Effector memory CD8-positive, alpha-beta T cell (primary cell): ENCODE measurements around the gene MASTL.
"Not testable (repeated sequence)": the region's sequence is repeated elsewhere in the genome, so short reads cannot be mapped to it uniquely, and the experiment has no call there.

Source experiments
- ATAC-seq: fragments of 150-1000 bp; cut with Tn5 transposase; replicated peaks from 2 replicates; pipeline ENCODE4 v1.10.0; 2021; ENCODE audit warnings: mild to moderate bottlenecking, moderate library complexity
- DNase-seq, 3 experiments: peaks; one replicate each; pipeline ENCODE4 v3.0.0; 2021
- H3K27ac Mint-ChIP-seq, 2 donors: one replicate each; pipeline ENCODE4 v1.8.0; 2022; ENCODE audit warnings: mild to moderate bottlenecking in 2 of 2, mixed read lengths in 2 of 2, moderate library complexity in 2 of 2
- H3K27me3 Mint-ChIP-seq, 2 donors: one replicate each; pipeline ENCODE4 v1.8.0; 2022; ENCODE audit warnings: mixed read lengths in 2 of 2
- H3K36me3 Mint-ChIP-seq: one replicate; pipeline ENCODE4 v1.8.0; 2022; ENCODE audit warnings: mild to moderate bottlenecking, moderate library complexity, mixed read lengths; ENCODE audit not compliant: insufficient read depth
- H3K4me1 Mint-ChIP-seq, 2 donors: one replicate each; pipeline ENCODE4 v1.8.0; 2022; ENCODE audit warnings: low read depth in 2 of 2, mixed read lengths in 2 of 2
- H3K4me3 Mint-ChIP-seq, 2 donors: one replicate each; pipeline ENCODE4 v1.8.0; 2022; ENCODE audit warnings: mild to moderate bottlenecking in 2 of 2, mixed read lengths in 2 of 2, moderate library complexity in 2 of 2
- H3K9me3 Mint-ChIP-seq, 2 donors: one replicate each; pipeline ENCODE4 v1.8.0; 2022; ENCODE audit warnings: mixed read lengths in 2 of 2
- total RNA-seq, 9 experiments: gene quantifications; one replicate each; lab custom pipeline; 2026; lab: John Stamatoyannopoulos, UW

MASTL gene
- 17.4 to 80.0 (median 30.5) reads per million in 9 experiments for total RNA-seq

DNA sequence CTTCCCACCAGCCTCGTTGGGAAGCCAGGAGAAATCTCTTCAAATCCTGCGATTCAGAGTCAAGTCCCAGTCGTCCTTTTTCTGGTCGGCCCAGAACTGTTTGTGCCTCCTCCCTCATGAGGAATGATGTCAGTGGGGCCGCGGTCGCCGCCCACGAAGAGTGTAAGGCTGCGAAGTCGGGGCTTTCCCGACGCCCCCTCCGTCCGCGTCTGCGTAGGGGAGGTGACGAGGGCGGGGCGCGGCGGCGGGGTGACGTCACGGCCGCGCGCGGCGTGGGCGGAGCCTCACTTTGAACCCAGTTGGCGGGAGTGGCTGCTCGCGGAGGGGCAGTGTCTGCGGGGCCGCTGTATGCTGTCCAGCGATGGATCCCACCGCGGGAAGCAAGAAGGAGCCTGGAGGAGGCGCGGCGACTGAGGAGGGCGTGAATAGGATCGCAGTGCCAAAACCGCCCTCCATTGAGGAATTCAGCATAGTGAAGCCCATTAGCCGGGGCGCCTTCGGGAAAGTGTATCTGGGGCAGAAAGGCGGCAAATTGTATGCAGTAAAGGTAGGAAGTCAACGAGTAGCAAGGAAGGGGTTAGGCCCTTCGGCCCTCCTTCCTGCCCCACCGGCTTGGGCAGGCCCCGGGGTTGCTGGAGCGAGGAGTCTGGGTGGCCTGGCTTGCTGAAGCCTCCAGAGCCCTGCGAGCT is at the start of gene MASTL:
Gene MASTL (plus strand): TSS at position 287 of the 689 bp plus-strand sequence. CDS start 75 bp downstream, at position 362.
- Mint-ChIP-seq H3K27me3 (no peaks in the 10 kb centered on the region), H3K9me3 (no peaks in the 10 kb centered on the region), H3K27ac (peak within 1 kb of the TSS; percentile 100), H3K4me3 (peak within 1 kb of the TSS; percentile 100), H3K36me3 (peaks cover 68% of the 10 kb centered on the region), H3K4me1 (peaks cover 43 to 44% of the 10 kb centered on the region in 2 donors)
- peak; percentile 93 to 94 (median 94) for DNase-seq
- peak; percentile 81 for ATAC-seq

DNA sequence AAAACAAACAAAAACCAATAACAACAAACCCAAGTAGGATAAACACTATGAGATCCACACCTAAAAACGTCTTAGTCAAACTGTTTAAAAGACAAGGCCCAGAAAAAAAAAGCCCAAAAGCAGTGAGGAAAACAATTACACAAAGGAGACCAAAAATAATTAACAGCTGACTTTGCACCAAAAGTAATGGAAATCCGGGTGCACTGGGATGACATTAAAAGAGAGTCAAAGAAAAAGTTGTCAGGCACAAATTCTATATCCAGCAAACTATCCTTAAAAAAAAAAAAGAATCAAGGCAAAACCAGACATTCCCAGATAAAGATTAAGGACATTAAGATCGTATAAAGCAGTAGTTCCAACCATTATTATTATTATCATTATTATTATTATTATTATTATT is 47.0 kb upstream of the MASTL start:
- Mint-ChIP-seq H3K27me3 (no peaks in the 10 kb centered on the region), H3K9me3 (no peaks in the 10 kb centered on the region), H3K27ac (peak overlapping the region in 1 of 2 donors; percentile 39), H3K4me3 (no peak overlapping the region), H3K36me3 (peaks cover 41% of the 10 kb centered on the region), H3K4me1 (peaks cover 5 to 11% of the 10 kb centered on the region in 2 donors)
- ATAC-seq (no peak), DNase-seq (no peak)

DNA sequence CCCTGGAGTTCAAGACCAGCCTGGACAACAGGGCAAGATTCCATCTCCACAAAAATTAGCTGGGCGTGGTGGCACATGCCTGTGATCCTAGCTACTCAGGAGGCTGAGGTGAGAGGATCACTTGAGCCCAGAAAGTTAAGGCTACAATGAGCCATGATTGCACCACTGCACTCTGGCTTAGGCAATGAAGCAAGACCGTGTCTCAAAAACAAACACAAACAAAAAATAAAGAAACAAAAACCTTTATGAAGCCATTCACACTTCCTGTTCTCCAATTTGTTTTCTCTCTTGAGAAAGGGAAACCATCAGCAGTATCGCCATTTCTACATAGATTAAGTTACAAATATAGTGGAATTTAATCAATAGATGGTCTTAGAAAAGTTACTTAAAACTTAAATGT is 20.8 kb upstream of the MASTL start:
- Mint-ChIP-seq H3K4me1 (peaks cover 6 to 12% of the 10 kb centered on the region in 2 donors), H3K27me3 (no peaks in the 10 kb centered on the region), H3K9me3 (no peaks in the 10 kb centered on the region), H3K4me3 (no peak overlapping the region), H3K36me3 (peaks cover 77% of the 10 kb centered on the region), H3K27ac (peak overlapping the region in 1 of 2 donors; percentile 17)
- DNase-seq (no peak), ATAC-seq (no peak)

DNA sequence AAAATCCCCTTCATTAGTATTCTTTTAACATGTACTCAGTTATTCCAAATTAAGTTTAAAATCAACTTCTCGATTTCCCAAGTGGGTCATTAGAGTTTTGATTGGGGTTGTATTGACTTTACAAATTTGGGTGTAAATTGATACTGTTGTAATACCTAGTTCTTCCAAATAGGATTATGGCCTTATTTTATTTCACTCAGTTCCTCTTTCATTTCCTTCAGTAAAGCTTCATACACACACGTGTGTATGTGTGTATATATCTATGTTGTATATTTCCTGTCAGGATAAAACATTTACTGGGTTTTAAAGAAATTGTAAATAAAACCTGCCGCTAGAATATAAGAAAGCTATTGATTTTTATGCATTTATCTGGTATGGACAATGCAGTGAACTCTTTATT is 16.9 kb upstream of the MASTL start:
- Mint-ChIP-seq H3K27me3 (no peaks in the 10 kb centered on the region), H3K4me3 (no peak overlapping the region), H3K36me3 (peaks cover 76% of the 10 kb centered on the region), H3K4me1 (no peaks in the 10 kb centered on the region), H3K27ac (no peak overlapping the region), H3K9me3 (no peaks in the 10 kb centered on the region)
- DNase-seq (no peak), ATAC-seq (no peak)

DNA sequence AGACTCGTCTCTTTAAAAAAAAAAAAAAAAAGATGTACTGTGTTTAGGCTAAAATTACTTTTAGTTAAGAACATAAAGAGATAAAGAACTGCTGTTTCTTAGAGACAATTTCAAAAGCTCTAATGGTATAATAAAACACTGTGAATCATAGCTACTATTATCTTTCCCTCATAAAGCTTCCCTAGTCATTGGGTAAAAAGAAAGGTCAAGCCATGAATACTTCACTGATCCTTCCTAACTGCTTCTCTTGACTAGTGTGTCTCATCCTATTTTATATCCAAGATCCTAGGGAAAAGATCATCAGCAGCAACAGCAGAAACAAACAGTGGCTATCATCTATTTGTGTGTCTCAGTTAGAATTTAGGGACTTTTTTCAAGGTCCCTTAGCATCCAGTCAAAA is 11.5 kb upstream of the MASTL start:
- DNase-seq (no peak), ATAC-seq (no peak)
- peaks cover 9 to 14% of the 10 kb centered on the region in 2 donors for H3K4me1 Mint-ChIP-seq
- H3K4me3 Mint-ChIP-seq, result no peak overlapping the region
- H3K36me3 Mint-ChIP-seq, result peaks cover 88% of the 10 kb centered on the region
- H3K27ac Mint-ChIP-seq, result peak overlapping the region in 1 of 2 donors; percentile 6
- no peaks in the 10 kb centered on the region for H3K9me3 Mint-ChIP-seq
- H3K27me3 Mint-ChIP-seq, result no peaks in the 10 kb centered on the region

DNA sequence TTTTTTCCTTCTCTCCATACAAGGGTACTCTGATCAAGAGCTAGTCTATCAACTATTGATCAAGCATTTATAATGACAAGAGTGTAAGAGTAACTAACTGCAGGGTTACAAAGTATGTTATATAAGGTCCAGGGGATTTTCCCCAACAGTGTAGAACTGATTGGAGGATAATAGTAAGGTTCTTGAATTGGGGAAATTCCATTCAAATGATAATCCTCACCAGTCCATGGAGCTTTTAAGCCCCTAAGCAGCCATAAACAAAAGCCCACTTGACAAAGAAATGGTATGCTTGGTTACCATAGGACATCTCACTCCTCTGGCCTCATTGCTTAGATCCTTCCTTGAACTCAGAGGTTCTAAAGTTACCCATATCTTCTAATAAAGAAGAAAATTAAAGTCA is 9.2 kb upstream of the MASTL start:
- Mint-ChIP-seq H3K27me3 (no peaks in the 10 kb centered on the region), H3K36me3 (peaks cover 82% of the 10 kb centered on the region), H3K27ac (peak overlapping the region in 1 of 2 donors; percentile 56), H3K4me1 (peaks cover 13 to 20% of the 10 kb centered on the region in 2 donors), H3K9me3 (no peaks in the 10 kb centered on the region), H3K4me3 (no peak overlapping the region)
- peak; percentile 51 for ATAC-seq
- no peak for DNase-seq

DNA sequence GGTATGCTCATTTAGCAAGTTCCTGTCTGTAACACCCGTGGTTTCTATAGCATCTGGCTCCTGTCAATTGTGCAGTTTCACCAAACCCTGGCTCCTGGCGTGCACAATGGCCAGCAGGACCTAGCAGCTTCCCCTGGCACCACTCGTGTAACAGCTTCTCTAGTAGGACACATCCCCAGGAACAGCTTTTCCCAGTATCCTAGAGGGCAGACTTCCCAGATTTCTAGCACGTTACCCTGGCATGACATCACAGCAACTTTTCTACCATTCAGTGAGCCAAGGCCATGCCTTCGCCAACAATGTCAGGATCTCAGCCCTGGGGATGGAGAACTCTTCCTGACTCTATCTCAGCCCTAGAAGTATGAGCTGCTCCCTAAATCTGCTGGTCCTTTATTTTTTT is 7.5 kb upstream of the MASTL start:
- peaks cover 25 to 30% of the 10 kb centered on the region in 2 donors for H3K4me1 Mint-ChIP-seq
- no peaks in the 10 kb centered on the region for H3K27me3 Mint-ChIP-seq
- peaks cover 80% of the 10 kb centered on the region for H3K36me3 Mint-ChIP-seq
- DNase-seq (no peak), ATAC-seq (no peak)
- peak overlapping the region in 1 of 2 donors; percentile 13 for H3K27ac Mint-ChIP-seq
- no peak overlapping the region for H3K4me3 Mint-ChIP-seq
- H3K9me3 Mint-ChIP-seq, result no peaks in the 10 kb centered on the region

DNA sequence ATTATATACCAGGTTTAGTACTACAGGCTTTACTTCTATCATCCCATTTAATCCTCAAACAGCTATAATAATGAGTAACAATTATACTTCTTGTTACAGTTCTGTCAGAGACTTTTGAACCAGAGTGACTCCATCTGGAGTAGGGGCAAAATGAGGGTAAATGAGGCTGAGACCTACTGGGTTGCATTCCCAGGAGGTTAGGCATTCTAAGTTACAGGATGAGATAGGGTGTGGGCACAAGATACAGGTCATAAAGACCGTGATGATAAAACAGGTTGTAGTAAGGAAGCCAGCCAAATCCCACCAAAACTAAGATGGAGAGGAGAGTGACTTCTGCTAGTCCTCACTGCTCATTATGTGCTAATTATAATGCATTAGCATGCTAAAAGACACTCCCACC is 4.9 kb upstream of the MASTL start:
- Mint-ChIP-seq H3K4me3 (peak overlapping the region in 1 of 2 donors; percentile 27), H3K27me3 (no peaks in the 10 kb centered on the region), H3K4me1 (peaks cover 41 to 46% of the 10 kb centered on the region in 2 donors)

DNA sequence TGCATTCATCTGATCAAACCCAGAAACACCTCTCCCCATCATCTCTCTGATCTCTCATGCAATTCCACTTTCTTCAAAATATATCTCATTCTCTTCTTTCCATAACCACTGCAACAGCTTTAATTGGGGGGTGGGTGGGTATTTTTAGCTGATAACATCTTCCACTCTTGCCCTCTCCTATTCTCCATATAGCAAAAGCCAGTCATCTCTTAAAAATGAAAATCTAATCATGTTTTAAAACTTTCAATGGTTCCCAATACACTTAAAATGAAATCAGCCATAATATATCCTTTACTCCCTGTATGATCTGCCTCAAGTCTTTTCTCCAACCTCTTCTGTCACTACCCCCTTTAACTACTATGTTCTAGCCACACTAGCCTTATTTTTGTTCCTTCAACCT is 2.5 kb upstream of the MASTL start:
- DNase-seq (no peak), ATAC-seq (no peak)
- Mint-ChIP-seq H3K27me3 (no peaks in the 10 kb centered on the region), H3K36me3 (peaks cover 79% of the 10 kb centered on the region), H3K27ac (peak overlapping the region; percentile 100), H3K9me3 (no peaks in the 10 kb centered on the region), H3K4me1 (peaks cover 44% of the 10 kb centered on the region in 2 donors), H3K4me3 (peak overlapping the region; percentile 100)

More for the DNA sequence above, 4.9 kb upstream of the MASTL start:
- no peak for DNase-seq
- peak overlapping the region in 1 of 2 donors; percentile 22 for H3K27ac Mint-ChIP-seq
- peaks cover 82% of the 10 kb centered on the region for H3K36me3 Mint-ChIP-seq
- H3K9me3 Mint-ChIP-seq, result no peaks in the 10 kb centered on the region
- no peak for ATAC-seq

DNA sequence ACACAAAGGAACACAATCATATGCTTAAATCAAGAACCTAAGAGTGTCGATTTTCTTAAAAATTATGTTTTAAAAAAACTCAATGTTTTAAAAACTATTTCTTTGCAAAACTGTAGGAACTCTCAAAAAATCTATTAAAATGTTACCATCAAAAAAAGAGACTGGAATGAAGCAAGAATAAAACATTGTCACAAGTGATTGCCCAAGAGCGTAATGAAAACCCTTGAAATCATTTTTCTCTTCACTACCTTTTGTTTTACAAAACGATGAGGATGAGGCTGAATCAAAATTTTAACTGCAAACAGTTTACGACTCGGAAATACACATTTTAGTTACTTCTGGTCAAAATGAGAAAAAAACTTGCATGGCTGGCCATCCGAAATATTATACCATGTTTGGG is 1.8 kb upstream of the MASTL start:
- H3K27ac Mint-ChIP-seq, result peak overlapping the region; percentile 100
- DNase-seq (no peak), ATAC-seq (no peak)
- H3K4me1 Mint-ChIP-seq, result peaks cover 44% of the 10 kb centered on the region in 2 donors
- peak overlapping the region; percentile 100 for H3K4me3 Mint-ChIP-seq
- H3K27me3 Mint-ChIP-seq, result no peaks in the 10 kb centered on the region
- H3K9me3 Mint-ChIP-seq, result no peaks in the 10 kb centered on the region
- peaks cover 75% of the 10 kb centered on the region for H3K36me3 Mint-ChIP-seq

DNA sequence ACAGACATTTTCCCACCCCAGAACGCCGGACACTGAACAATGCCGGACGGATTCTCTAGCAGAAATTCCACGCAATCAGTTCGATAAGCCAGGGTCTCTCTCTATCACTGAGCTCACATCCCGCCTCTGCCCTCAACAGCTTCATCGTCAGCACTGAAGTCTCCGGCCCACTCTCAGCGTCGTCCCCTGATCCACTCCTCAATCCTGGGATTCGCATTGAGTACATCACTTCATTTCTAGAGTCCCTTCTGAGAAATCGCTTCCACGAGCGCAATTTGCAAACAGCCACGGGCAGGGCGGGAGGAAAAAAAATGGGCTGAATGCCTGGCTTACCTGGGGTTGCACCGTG is 1.3 kb upstream of the MASTL start:
- peak; percentile 0 for ATAC-seq

DNA sequence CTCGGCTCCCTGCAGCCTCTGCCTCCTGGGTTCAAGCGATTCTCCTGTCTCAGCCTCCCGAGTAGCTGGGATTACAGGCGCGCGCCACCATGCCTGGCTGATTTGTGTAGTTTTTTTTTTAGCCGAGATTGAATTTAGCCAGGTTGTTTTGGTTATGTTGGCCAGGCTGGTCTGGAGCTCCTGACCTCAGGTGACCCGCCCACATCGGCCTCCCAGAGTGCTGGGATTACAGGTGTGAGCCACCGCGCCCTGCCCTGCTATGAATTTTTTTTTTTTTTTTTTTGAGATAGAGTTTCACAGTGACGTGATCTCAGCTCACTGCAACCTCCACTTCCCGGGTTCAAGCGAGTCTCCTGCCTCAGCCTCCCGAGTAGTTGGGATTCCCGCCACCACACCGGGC is 1.4 kb downstream of the MASTL start:
- ATAC-seq, result not testable (repeated sequence)
- peak overlapping the region; percentile 100 for H3K4me3 Mint-ChIP-seq

More for the DNA sequence above, 1.3 kb upstream of the MASTL start:
- no peaks in the 10 kb centered on the region for H3K27me3 Mint-ChIP-seq
- H3K4me1 Mint-ChIP-seq, result peaks cover 44% of the 10 kb centered on the region in 2 donors
- H3K36me3 Mint-ChIP-seq, result peaks cover 70% of the 10 kb centered on the region
- no peaks in the 10 kb centered on the region for H3K9me3 Mint-ChIP-seq
- peak overlapping the region; percentile 100 for H3K27ac Mint-ChIP-seq
- H3K4me3 Mint-ChIP-seq, result peak overlapping the region; percentile 100
- DNase-seq, result no peak

DNA sequence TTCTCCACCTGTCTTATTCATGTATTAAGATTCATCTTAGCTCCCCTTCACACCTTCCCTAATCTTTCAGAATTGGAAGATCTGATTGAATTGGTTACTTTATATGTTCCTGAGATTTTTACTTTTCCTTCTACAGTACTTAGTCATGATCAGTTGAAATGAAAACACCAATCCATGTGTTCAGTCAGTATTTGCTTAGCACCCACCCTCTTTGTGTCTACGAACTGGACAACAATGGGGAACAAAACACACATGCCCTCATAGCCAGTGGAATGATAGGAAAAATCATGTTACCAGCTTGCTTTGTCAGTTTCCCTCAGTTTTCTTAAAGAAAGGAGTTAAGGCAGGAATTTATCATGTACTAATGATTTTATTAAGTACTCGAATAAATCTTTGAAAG is 2.0 kb downstream of the MASTL start:
- H3K27me3 Mint-ChIP-seq, result no peaks in the 10 kb centered on the region
- H3K4me1 Mint-ChIP-seq, result peaks cover 34% of the 10 kb centered on the region in 2 donors
- DNase-seq (no peak), ATAC-seq (no peak)
- H3K36me3 Mint-ChIP-seq, result peaks cover 75% of the 10 kb centered on the region
- H3K4me3 Mint-ChIP-seq, result peak overlapping the region; percentile 100
- H3K9me3 Mint-ChIP-seq, result no peaks in the 10 kb centered on the region
- peak overlapping the region; percentile 100 for H3K27ac Mint-ChIP-seq

More for the DNA sequence above, 1.4 kb downstream of the MASTL start:
- H3K27me3 Mint-ChIP-seq, H3K9me3 Mint-ChIP-seq, DNase-seq: not testable (repeated sequence)
- Mint-ChIP-seq H3K4me1 (peaks cover 35% of the 10 kb centered on the region in 2 donors), H3K27ac (peak overlapping the region; percentile 100), H3K36me3 (peaks cover 70% of the 10 kb centered on the region)

DNA sequence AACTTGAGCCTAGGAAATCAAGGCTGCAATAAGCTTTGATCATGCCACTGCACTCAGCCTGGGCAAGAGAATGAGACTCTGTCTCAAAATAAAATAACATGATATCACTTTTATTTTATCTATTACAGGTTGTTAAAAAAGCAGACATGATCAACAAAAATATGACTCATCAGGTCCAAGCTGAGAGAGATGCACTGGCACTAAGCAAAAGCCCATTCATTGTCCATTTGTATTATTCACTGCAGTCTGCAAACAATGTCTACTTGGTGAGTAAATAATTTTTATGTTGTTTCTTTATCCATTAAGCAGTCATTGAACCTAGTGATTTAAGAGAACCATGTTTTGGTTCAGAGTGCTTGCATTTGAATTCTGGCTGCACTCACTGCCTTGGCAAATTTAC is 3.3 kb downstream of the MASTL start:
- Mint-ChIP-seq H3K9me3 (no peaks in the 10 kb centered on the region), H3K27me3 (no peaks in the 10 kb centered on the region), H3K4me1 (peaks cover 21 to 24% of the 10 kb centered on the region in 2 donors), H3K27ac (no peak overlapping the region), H3K4me3 (no peak overlapping the region), H3K36me3 (peaks cover 78% of the 10 kb centered on the region)
- DNase-seq (no peak), ATAC-seq (no peak)
